NCI-H2171 (cell line): ENCODE measurements around the gene CAMTA1.

ENCODE experiments used
- DNase-seq: peaks from one replicate; lab custom pipeline; 2025; lab: John Stamatoyannopoulos, UW

Gene CAMTA1

DNA sequence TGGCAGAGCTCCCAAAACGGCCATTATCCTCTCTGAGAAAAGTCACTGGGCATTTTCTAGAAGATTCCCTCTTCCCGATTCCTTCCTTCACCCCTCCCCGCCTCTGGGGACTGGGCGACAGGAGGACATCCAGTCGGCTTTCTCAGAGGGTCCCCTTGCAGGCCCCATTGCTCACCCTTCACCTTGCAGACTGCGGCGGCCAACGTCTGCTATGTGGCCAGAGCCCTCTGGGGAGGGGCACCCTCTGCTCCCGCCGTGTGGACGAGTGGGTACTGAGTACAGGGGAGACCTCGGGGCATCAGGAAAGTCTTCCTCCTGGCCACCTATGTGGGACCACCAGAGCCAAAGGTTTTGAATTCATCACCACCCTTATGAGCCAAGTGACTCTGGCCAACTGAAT, 692.3 kb downstream of the CAMTA1 start:
- no peak for DNase-seq

DNA sequence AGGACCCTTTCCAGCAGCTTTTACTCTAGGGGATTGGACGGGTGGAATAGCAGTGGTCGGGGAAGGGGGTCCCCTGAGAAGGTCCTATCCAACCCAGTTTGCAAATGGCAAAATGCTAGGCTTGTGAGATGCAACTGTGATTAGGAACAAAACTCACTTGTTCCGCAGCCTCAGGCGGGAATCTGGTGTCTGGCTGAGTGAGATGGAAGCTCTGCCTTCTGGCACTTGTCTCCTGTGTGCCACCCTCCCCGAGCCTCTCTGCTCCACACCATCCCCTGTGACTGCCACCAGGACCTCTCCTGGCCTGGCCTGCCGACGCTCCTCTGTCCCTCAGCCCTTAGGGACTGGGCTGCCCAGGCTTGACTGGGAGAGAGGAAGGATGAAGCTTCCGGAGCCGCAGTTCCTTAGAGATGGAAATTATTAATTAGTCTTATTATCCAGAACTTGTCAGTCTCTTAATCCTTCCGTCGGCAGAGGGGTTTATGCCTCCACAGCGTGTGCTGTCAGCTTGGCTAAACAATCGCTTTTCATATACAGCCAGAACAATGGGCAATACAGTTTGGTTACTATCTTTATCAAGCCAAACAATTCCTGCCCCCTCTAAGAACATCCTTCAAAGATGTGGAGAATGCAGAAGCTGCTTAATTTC, 693.0 kb downstream of the CAMTA1 start:
- no peak for DNase-seq

DNA sequence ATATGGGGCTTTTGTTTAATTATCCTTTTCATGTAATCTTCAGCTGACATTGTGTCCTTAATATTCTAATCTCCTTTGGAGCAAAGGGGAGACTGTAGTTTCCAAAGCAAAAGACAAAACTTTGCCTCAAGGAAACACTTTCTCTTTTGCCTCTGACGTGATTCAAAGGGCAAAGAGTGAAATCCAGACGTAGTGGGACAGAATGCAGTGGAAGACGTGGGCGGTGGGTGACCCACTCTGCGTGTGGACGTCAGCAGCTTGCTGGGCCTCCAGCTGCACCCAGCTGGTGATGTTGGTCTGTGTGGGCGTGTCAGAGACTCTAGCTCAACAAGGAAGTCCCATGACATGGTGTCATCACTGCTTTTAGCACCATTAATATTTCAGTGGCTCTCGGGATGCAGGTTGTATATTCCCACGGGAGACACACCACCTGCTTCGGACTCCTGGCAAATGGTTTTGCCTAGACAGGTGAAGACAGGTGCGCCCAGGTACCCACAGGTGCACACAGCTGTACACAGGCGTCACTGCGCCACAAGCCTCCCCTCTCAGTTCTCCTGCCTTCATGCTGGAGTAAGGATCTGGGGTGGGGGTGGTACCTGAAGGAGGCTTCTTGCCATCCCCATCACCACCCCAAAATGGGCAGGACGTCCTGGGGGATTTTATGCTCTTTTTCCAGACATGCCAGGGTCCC, 693.7 kb downstream of the CAMTA1 start:
- peak; percentile 48 for DNase-seq

DNA sequence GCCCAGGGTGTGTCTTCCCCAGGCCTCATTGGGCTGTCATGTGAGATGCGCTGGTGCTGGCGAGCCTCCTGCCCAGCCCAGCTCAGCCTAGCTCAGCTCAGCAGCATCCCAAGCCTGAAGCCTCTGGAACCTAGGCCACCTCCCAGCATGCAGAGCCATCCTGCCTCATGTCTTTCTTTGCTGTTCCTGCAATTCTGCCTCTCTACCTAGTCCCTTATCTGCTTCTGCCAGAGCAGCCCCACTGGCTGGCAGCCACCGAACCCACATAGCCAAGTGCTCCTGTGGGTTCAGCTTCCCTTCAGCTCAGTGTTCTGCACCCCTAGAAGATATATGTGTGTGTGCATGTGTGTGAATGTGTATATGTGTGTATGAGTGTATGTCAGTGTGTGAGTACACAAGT, 694.3 kb downstream of the CAMTA1 start:
- DNase-seq: no peak

DNA sequence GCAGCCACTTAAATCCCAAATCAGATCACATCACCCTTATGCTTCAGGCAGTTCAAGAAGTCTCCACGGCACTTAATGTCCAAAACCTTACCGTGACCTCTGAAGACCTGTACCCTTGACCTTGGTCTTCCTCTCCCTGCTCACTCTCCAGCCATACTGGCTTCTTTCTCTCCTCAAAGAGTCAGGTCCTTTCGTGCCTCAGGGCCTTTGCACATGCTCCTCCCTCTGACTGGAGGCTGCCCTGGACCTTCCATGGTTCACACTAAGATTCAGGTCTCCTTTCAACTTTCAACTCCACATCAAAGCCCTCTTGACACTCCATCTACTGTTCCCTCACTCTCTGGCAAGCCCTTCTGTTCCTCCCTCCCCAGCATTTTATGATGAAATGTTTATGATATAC, 695.9 kb downstream of the CAMTA1 start:
- no peak for DNase-seq

DNA sequence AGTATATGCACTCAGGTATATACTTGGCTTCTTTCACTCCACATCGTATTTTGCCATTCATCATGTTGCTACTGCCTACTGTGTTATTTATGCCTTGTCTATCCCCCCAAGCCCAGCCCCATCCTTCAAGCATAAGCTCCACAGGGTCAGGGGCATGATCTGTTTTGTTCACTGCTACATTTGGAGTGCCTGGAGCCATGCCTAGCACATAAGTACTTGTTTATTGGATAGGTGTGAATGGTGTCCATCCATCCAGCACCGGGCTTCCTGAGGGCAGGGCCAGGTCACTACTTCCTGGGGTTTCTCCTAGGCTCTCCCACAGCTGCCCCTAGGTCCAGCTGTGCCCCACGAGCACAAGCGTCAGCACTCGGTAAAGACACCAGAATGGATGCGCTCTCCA, 696.8 kb downstream of the CAMTA1 start:
- DNase-seq: no peak

DNA sequence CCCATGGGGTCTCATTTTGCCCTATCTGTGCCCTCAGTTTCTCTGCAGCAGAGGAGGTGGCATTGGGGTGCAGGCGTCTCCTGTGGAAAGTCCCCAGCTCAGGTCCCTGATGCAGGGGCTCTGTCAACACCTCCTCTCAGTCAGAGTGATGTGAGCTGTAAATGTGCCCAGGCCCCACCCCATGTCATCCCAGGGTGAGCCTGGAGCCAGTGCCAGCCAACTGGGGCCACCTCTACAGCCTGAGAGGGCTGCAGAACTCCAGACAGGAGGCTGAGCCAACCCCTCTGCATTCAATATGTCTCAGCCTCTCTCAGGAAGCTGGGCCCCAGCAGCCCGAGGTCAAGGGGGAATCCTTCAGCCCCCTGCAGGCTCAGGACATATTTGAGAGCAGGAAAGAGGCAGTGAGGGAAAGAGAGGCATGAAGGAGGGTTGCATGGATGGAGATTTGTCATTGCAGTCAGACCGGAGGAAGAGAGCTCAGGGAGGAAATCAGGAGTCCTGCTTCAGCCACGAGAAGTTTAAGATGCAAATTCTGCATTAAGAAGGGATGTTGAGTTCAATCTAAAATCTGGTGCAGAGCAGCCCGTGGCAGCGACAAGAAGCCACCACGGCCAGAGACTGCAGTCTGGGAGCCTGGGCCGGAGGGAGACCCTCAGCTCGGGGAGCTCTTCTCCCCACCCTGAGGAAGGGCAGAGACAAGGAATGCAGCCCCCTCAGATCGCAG, 697.7 kb downstream of the CAMTA1 start:
- no peak for DNase-seq

DNA sequence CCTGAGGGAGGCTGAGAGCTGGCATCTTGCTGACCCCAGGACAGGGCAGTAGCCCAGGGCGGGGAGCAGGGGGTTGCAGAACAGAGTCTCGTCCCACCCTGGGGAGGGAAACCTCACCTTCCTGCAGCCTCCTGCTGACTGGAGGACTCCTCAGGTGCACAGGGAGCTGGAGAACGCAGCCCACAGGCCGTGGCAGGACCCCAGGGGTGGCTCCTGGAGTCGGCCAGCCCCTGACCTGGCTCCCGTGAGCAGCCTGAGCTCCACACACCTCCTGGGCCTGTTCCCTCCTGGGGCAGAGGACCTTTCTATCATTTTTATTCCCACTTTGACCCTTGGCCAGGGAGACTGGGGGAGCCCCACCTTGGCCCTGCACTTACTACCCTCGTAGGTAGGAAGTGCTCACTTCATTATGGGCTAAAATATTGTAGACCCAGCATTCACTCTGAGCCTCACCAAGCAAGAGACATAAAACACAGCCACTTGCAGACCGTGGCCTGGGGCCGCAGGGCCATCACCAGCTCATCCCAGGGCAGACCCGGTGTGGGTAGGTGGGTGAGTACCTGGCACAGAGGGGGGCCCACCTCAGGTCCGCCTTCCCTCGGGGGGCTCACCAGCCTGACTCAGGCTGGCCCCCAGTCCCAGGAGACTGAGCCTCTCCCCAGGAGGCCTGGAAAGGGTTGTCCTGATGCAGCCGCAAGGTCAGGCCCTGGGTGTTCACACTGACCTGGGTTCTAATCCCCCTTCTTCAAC, 698.6 kb downstream of the CAMTA1 start:
- no peak for DNase-seq

DNA sequence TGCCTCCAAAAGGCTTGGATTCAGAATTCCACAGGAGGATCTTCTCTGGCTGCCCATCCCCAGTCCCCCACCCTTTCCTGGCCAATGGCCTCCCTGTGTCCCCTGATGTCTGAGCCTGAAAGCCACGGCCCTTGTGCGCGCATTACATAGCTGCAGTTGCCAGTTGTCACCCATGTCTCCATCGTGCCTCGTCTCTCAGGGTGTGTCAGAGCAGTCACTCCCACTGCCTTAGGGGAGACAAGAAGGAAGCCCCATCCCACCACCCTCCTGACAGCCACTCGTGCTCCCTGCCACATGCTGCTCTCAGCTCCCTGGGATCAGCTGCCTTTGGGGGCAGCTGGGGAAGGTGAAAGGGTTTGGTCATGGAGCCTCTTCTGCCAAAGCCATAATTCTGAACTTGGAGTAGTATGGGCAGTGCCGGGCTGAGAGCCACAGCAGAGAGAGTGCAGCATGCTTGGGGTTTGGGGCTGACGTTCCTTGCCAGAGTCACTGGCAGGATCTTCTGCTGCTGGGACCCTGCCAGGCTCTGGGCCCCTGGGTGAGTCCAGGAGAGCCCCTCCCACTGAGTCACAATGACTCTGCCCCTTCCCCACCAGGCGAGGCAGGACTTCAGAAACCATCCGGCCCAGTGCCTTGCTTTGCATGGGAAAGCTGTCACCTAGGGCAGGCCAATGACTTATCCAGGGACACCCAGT, 700.0 kb downstream of the CAMTA1 start:
- no peak for DNase-seq

DNA sequence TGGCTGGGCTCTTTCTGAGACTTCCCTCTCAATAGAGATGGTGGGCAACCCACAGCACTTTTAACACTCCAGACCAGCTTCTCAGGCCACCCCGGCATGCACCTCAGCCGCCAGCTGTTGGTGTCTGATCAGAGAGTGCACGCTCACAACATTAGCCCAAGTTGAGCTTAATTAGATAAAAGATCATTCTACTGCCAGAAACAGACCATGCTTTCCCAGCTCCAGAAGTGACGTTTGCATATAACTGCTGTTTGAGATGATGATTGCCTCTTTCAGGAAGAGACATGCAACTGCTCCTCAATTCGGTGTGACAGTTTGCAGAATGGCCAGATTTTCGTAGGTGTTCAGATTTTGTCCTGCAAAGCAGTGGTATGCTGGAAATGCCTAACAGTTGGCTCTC, 700.6 kb downstream of the CAMTA1 start:
- DNase-seq: no peak

DNA sequence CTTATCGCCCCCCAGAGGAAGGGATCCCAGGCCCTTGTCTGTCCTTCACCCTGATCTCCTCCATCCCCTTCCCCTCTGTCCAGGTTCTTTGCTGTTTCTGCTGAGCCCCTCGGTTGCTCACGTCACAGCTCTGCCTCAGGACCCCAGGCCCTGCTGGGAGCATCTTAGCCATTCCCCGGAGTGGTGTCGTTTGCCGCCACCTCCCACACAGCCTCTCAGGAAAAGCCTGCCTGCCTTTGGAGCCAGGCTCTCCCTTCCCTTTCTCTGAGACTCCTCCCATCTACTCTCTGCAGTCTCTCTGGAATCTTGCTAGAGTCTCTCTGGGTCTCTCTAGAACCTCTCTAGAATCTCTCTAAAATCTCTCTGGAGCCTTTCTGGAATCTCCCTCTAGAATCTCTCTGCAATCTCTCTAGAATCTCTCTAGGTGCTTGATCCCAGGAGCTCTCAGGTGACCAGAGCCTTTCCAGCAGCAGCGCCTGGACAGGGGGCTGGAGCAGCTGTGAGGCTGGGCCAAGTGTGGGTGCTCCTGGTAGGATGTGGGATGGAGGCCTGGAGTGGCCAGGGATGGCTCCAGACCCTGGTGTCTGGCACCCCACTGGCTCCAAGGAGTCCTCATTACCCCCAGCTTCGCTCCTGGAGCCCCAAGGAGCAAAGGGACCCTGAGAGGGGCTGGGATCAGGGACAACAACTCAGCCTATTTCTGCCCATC, 702.7 kb downstream of the CAMTA1 start:
- DNase-seq: no peak

DNA sequence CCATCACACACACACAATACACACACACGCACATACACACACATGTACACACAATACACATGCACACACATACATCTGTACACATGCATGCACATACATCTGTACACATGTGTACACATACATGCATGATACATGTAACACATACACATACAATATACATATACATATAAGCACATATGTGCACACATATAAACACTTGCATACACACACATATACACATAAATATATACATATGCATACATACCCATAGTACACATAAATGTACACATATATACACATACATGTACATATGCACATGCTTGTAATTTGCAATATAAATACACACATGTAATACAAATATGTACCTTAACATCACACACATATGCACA, 703.2 kb downstream of the CAMTA1 start:
- DNase-seq: no peak

DNA sequence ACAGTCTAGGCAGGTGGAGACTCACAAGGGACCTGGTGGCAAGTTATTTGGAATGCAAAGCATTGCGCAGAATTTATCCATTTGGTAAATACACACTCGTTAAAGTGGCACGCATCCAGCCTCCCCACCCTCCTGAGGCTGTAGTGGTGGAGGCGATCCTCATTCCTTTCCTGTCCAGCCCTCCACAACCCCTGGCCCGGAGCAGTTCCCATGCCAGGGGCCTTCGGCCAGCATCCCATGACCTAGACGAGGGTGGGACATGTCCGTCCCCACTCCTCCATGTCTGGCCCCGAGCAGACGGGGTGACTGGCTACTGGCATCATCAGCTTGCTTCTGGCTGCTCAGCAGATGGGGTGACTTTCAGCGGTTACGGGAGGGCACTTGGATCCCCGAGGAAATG, 704.3 kb downstream of the CAMTA1 start:
- no peak for DNase-seq

DNA sequence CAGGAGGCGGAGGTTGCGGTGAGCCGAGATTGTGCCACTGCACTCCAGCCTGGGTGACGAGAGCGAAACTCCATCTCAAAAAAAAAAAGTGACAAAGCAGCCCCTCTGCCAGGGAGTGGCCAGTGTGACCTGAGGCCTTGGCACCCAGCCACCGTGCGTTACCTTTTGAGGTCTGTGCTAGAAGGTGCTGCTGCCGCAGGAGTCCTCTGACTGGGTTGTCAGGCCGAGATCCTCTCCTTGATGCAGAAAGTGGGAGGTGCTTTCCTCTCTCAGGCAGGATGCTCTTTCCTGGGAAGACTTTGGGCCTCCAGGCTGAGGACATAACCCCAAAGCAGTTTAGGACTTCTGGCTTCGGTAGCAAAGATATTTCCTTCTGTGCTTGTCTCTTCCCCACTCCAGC, 705.3 kb downstream of the CAMTA1 start:
- DNase-seq: no peak

DNA sequence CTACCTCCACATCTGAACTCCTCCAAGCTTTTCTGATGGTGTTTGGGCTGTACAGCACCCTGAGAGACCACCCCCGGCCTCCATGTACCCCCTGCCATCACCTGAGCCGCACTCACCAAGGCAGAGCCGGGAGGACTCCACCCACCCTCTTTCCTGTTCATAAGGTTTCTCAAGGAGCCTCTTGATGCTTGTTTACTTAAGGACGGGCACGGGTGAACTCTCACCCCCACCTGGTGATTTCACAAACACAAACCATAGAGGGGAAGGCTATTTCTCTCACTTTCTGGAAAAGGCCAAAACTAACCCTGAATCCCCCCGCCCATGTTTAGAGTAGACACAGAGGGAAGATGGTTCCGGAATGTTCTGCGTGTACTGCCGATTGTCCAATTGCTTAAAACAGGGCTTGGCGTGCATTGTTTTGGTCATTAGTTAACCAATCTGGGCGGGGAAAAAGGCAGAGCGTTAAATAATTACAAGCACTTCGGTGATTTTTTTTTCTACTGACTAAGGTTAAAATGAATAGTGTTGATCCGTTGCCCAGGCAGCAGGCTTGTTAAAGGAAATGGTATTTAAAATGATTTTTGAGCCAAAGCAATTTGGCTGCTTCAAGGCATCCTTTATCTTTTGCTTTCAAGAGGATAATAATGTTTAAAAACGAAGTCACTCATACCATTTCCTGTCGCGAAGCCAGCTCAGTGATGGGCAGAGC, 706.0 kb downstream of the CAMTA1 start:
- DNase-seq: no peak

DNA sequence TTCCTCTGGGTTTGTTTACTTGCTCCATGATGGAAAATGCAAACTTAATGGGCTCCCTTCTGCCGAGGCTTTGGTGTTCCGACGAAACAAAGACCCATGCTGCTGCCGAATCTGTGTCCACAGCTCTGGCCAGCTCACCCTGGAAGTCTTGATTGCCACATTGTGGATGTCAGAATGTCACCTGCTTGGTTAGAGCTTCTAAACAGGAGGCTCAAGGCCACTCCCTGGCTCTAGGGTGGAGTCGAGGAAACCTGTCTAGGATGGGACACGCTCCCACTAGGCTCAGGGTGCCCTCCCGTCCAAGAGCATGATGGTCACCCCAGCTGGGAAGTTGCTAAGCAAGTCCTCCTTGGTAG, 706.5 kb downstream of the CAMTA1 start:
- DNase-seq: no peak

DNA sequence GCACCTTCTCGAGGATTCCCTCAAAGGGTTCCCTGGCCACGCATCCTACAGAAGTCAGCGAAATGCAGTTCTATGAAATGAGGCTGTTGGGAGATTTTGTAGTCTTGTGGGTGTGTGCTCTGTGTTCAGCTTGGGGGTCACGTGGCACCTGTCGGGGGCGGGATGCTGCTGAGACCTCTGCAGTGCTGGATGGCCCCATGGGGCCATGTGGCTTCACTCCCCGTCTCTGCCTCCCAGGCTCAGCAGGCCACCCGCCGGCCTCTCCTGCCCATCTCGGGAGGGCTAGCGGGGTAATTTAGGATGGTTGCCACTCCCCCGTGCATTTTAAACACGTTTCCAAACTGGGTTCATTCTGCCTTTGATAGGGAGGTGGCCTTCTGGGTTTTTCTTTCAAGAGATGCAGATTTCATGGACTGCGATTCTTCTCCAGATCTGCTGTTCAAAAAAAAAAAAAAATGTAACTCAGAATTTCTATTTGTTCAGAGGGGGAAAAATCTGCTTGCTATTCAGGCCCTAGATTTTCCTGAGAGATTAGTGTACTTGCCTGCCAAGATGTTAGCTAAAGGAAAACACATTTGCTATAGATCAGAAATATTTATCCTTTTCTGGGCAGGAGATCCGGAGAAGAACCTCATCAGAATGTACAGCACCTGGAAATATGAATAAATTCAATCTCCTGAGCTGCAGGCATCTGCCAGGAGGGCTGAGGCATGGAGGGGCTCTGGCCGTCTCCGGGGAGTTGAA, 708.6 kb downstream of the CAMTA1 start:
- DNase-seq: peak; percentile 35

DNA sequence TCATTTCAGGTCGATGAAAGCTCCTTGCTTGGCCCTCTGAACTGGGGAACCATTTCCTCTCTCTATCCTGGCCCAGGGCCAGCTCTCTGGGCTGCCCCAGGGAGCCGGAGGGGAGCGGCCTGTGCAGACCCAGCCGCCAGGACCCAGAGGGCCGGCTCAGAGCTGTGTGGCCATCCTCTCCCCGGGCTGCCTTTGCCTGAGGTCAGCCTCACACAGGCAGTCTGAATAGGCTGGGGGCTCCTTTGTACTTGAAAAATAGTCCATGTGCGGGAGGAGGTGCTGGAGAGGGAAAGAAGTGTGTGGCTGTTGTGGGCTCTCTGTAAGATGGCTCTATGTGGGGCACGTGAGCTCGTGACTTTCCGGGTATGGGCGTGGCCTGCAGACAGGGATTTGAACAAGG, 710.7 kb downstream of the CAMTA1 start:
- DNase-seq: no peak

DNA sequence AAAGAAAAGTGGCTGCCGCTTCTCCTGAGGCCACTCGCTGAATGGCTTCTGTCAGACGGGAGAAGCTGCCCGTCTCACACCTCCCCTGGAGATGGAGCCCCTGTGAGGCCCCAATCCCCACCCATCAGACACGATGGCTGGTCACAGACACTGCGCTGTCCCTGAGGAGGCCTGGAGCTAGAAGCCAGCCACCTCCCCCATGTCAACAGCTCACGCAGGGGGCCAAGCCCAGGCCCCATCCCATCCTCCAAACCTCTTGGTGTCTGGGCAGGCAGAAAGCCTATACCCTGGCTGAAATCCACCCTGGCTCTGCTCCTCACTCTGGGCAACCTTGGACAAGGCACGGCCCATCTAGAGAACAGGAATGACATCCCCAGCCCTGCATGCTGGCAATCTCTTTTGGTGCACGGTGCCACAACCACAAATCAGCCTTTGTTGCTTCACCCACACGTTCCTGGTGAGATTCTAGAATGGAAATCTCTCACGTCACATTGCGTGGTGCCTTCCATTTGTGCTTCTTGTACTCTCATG, 711.9 kb downstream of the CAMTA1 start:
- no peak for DNase-seq
